Body of pancreas (tissue), 4 donors: Measurements from ENCODE around the gene BDKRB2.

Experiments
- POLR2A ChIP-seq, 3 donors: fragments of 450-650 bp; IDR thresholded peaks; one replicate each; pipeline ENCODE4 v1.6.1; 2016; ENCODE audit warnings: antibody characterized with exemption in 3 of 3, mild to moderate bottlenecking in 2 of 3
- TF ChIP-seq, protein P1 (sequence below), 7 experiments: fragments of 450-650 bp in 4 of 7; fragments of 200-600 bp in 3 of 7; sonication (generic) in 3 of 7; IDR thresholded peaks; one replicate each; pipeline ENCODE4 v1.5.1; 2016 to 2019; ENCODE audit warnings: antibody characterized with exemption in 7 of 7

DNA sequence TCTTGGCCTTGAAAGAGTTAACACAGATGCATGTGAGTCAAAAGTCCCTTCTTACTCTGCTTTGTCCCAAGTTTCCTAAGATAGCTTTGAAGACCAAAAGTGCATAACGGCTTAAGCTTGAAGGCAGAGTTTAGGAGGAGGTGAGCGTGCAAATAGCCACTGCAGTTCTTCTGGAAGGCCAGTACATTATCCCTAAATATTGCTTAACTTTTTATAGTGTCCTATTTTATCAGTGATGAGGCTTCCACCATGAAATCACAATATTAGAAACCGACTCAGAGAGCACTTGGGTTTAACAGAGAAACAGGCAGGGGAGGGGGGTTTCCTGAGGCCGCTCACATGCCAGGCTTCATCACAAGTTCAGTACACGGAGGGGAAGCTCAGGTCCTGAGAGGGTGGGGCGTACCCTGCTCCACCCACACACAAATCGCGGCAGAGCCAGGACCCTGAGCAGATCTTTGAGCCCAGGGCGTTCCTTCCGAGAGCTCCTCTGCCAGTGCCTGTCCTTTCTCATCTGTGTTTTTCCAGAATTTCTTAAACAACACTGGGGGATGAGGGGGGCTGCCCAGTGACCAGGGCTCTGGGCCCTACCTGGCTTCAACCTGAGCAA lies 26.8 kb upstream of the BDKRB2 start:
- TF ChIP-seq, protein P1, sequence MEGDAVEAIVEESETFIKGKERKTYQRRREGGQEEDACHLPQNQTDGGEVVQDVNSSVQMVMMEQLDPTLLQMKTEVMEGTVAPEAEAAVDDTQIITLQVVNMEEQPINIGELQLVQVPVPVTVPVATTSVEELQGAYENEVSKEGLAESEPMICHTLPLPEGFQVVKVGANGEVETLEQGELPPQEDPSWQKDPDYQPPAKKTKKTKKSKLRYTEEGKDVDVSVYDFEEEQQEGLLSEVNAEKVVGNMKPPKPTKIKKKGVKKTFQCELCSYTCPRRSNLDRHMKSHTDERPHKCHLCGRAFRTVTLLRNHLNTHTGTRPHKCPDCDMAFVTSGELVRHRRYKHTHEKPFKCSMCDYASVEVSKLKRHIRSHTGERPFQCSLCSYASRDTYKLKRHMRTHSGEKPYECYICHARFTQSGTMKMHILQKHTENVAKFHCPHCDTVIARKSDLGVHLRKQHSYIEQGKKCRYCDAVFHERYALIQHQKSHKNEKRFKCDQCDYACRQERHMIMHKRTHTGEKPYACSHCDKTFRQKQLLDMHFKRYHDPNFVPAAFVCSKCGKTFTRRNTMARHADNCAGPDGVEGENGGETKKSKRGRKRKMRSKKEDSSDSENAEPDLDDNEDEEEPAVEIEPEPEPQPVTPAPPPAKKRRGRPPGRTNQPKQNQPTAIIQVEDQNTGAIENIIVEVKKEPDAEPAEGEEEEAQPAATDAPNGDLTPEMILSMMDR (IDR thresholded peaks at IDR 0.05), result no peak
- TF ChIP-seq POLR2A (IDR thresholded peaks at IDR 0.05), result no peak
